Inferior parietal cortex (tissue), 1 donor: ENCODE measurements around the gene CLIC3.
A peak's percentile ranks its signal among the peaks of the same experiment; 100 is the strongest.

Experiments
- DNase-seq: peaks from one replicate; pipeline ENCODE4 v3.0.0-alpha.2; 2016; ENCODE audit errors: extremely low spot score

Gene CLIC3

GRCh38 chr9:137000177-137000930 is 4.0 kb upstream of the CLIC3 start:
- no peak for DNase-seq

GRCh38 chr9:136997830-136998234 is 1.5 kb upstream of the CLIC3 start:
- no peak for DNase-seq

GRCh38 chr9:136997371-136997770 is 1.0 kb upstream of the CLIC3 start:
- DNase-seq: no peak

GRCh38 chr9:136995772-136996311 is 526 bp downstream of the CLIC3 start:
- no peak for DNase-seq

- DNase-seq: no peak
These were observed 1.0 kb downstream of the CLIC3 start for GRCh38 chr9:136995362-136995761.

GRCh38 chr9:136994888-136995230 is 1.5 kb downstream of the CLIC3 start:
- DNase-seq: no peak

GRCh38 chr9:136994180-136994887 is 2.0 kb downstream of the CLIC3 start:
- no peak for DNase-seq

- no peak for DNase-seq
These were observed 3.5 kb downstream of the CLIC3 start for GRCh38 chr9:136992819-136993369.

- DNase-seq: peak; percentile 78
These were observed 4.2 kb downstream of the CLIC3 start, which contains the start of gene PAXX for GRCh38 chr9:136991993-136992818. Gene PAXX (plus strand): TSS chr9:136992422. CDS start chr9:136992444, 22 bp downstream.

GRCh38 chr9:136990242-136990911 is 6.0 kb downstream of the CLIC3 start:
- no peak for DNase-seq

- no peak for DNase-seq
These were observed 7.5 kb downstream of the CLIC3 start for GRCh38 chr9:136988872-136989271.

GRCh38 chr9:136985853-136986252 is 10.5 kb downstream of the CLIC3 start:
- DNase-seq: no peak

- no peak for DNase-seq
These were observed 11.3 kb downstream of the CLIC3 start for GRCh38 chr9:136985027-136985602.

GRCh38 chr9:136984464-136985026 is 11.8 kb downstream of the CLIC3 start:
- no peak for DNase-seq

- no peak for DNase-seq
These were observed 12.6 kb downstream of the CLIC3 start for GRCh38 chr9:136983656-136984314.

- DNase-seq: no peak
These were observed 13.2 kb downstream of the CLIC3 start for GRCh38 chr9:136983167-136983566.

- no peak for DNase-seq
These were observed 13.9 kb downstream of the CLIC3 start, which contains the start of gene LCNL1 for GRCh38 chr9:136982232-136983051. Gene LCNL1 (plus strand): TSS chr9:136982993. CDS start chr9:136983587, 594 bp downstream.

- peak; percentile 36 for DNase-seq
These were observed 14.7 kb downstream of the CLIC3 start for GRCh38 chr9:136981588-136982231.
